ENCODE measurements around the gene IQGAP1. TPM values are rescaled to one million over a fixed set of nuclear protein-coding genes. Genes with fewer than 3 reads are reported as not detected.

The IQGAP1 gene
- total and polyA plus RNA-seq, 2 of the 13 experiments (the other 11 are each of a cell fraction or from before 2014, with no cell fraction given) = 29.5 to 37.9 TPM

- TF ChIP-seq DMTF1 (CRISPR knock-in tag; IDR thresholded peaks at IDR 0.05) (no peak), ARID3A (IDR thresholded peaks at IDR 0.05; ENCODE audit: low read depth, low read length) (no peak), ZNF44 (CRISPR knock-in tag; IDR thresholded peaks at IDR 0.05) (no peak), HINFP (CRISPR knock-in tag; IDR thresholded peaks at IDR 0.05; ENCODE audit: low read depth) (peak; percentile 60; the same call in 1 of the 2 replicates), HMG20A (CRISPR knock-in tag; IDR thresholded peaks at IDR 0.05; ENCODE audit: borderline replicate concordance) (no peak), YEATS2 (CRISPR knock-in tag; IDR thresholded peaks at IDR 0.05; ENCODE audit: borderline replicate concordance) (peak; percentile 28; the same call in 1 of the 2 replicates), ATF2 (CRISPR knock-in tag; IDR thresholded peaks at IDR 0.05) (no peak), ZNF775 (CRISPR knock-in tag; IDR thresholded peaks at IDR 0.05; ENCODE audit: borderline replicate concordance) (no peak), MXD1 (CRISPR knock-in tag; IDR thresholded peaks at IDR 0.05) (0 out of 2 replicates have a peak, but pooled peaks have one; percentile 49), ZNF770 (CRISPR knock-in tag; IDR thresholded peaks at IDR 0.05) (no peak), EZH2 (conservative IDR thresholded peaks at IDR 0.05; ENCODE audit: low read depth, low read length) (no peak), ARNTL (CRISPR knock-in tag; IDR thresholded peaks at IDR 0.05) (no peak), ZNF501 (CRISPR knock-in tag; IDR thresholded peaks at IDR 0.05) (peak; percentile 61; the same call in 1 of the 2 replicates), MXD4 (CRISPR knock-in tag; IDR thresholded peaks at IDR 0.05) (no peak), ERF (CRISPR knock-in tag; IDR thresholded peaks at IDR 0.05) (no peak), ZNF430 (CRISPR knock-in tag; IDR thresholded peaks at IDR 0.05) (0 out of 2 replicates have a peak, but pooled peaks have one; percentile 24), ZNF446 (CRISPR knock-in tag; IDR thresholded peaks at IDR 0.05) (no peak), GABPB1 (CRISPR knock-in tag; IDR thresholded peaks at IDR 0.05) (peak; percentile 61), SRY (CRISPR knock-in tag; IDR thresholded peaks at IDR 0.05) (peak; percentile 55; the same call in 1 of the 2 replicates)
Observed at GRCh38 chr15:90387534-90388461, at the start of gene IQGAP1 (continued).

Measured in HepG2 (cell line).